Measurements from ENCODE around the gene GPR39.
"Not testable (repeated sequence)": the region's sequence is repeated elsewhere in the genome, so short reads cannot be mapped to it uniquely, and the experiment has no call there.

Gene GPR39

DNA sequence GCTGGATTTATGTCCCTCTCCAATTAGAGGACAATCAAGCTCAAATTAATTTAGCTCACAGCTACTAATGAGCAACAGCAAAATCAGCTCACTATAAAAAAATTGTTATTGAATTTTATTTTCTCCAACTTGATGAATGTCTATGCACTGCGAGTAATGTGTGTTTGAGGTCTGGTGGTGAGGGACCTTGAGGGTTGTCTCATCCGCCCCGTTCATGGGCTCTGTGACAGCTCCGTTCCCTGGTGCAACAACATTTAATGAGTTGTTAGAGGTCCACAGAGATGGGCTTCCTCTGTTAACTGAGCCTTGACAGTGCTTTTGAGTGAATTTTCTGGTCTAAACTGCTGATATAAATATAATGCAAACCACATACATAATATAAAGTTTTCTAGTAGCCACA lies 101.7 kb downstream of the GPR39 start:
- H3K4me1 ChIP-seq (ENCODE audit: control insufficient read depth, insufficient read depth, low read length) = no peaks in the 10 kb centered on the region
- no peaks in the 10 kb centered on the region for H3K9me3 ChIP-seq (ENCODE audit: control insufficient read depth, insufficient read depth, low read length)
- no peak overlapping the region for H3K9ac ChIP-seq (ENCODE audit: low read depth, low read length)
- no peaks in the 10 kb centered on the region for H3K36me3 ChIP-seq (ENCODE audit: control insufficient read depth, insufficient read depth, low read length)
- H3K4me3 ChIP-seq (ENCODE audit: low read depth, low read length) = no peak overlapping the region
- H3K27me3 ChIP-seq (ENCODE audit: control insufficient read depth, insufficient read depth, low read length) = no peaks in the 10 kb centered on the region

GRCh38 chr2:132519566-132519965 lies 103.0 kb downstream of the GPR39 start:
- no peaks in the 10 kb centered on the region for H3K4me1 ChIP-seq (ENCODE audit: control insufficient read depth, insufficient read depth, low read length)
- no peaks in the 10 kb centered on the region for H3K27me3 ChIP-seq (ENCODE audit: control insufficient read depth, insufficient read depth, low read length)
- H3K9ac ChIP-seq (ENCODE audit: low read depth, low read length) = no peak overlapping the region
- no peaks in the 10 kb centered on the region for H3K36me3 ChIP-seq (ENCODE audit: control insufficient read depth, insufficient read depth, low read length)
- no peak overlapping the region for H3K4me3 ChIP-seq (ENCODE audit: low read depth, low read length)
- no peaks in the 10 kb centered on the region for H3K9me3 ChIP-seq (ENCODE audit: control insufficient read depth, insufficient read depth, low read length)

DNA sequence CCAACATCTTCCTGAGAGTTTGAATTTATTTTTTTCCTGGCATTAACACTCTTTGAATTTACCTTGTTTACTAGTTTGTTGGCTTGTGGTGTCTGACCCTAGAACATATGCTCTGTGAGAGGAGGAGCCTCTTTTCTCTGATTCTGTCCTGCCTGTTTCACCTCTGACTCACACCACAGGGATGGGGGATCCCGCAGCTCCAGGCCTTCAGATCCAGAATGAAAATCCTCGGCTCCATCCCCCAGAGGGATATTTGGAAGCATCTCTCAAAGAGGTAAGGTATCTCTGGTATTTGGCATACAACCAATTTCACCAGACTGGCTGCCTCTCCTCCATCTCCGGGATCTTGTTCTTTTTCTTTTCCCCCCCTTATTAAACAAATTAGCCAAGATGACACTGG lies 104.7 kb downstream of the GPR39 start:
- Histone ChIP-seq H3K4me3 (ENCODE audit: low read depth, low read length) (no peak overlapping the region), H3K9me3 (ENCODE audit: control insufficient read depth, insufficient read depth, low read length) (no peaks in the 10 kb centered on the region), H3K27me3 (ENCODE audit: control insufficient read depth, insufficient read depth, low read length) (no peaks in the 10 kb centered on the region), H3K4me1 (ENCODE audit: control insufficient read depth, insufficient read depth, low read length) (no peaks in the 10 kb centered on the region), H3K36me3 (ENCODE audit: control insufficient read depth, insufficient read depth, low read length) (no peaks in the 10 kb centered on the region), H3K9ac (ENCODE audit: low read depth, low read length) (no peak overlapping the region)

GRCh38 chr2:132522901-132523300 lies 106.3 kb downstream of the GPR39 start:
- H3K36me3 ChIP-seq (ENCODE audit: control insufficient read depth, insufficient read depth, low read length) = no peaks in the 10 kb centered on the region
- no peaks in the 10 kb centered on the region for H3K4me1 ChIP-seq (ENCODE audit: control insufficient read depth, insufficient read depth, low read length)
- no peak overlapping the region for H3K4me3 ChIP-seq (ENCODE audit: low read depth, low read length)
- H3K27me3 ChIP-seq (ENCODE audit: control insufficient read depth, insufficient read depth, low read length) = no peaks in the 10 kb centered on the region
- no peaks in the 10 kb centered on the region for H3K9me3 ChIP-seq (ENCODE audit: control insufficient read depth, insufficient read depth, low read length)
- no peak overlapping the region for H3K9ac ChIP-seq (ENCODE audit: low read depth, low read length)

DNA sequence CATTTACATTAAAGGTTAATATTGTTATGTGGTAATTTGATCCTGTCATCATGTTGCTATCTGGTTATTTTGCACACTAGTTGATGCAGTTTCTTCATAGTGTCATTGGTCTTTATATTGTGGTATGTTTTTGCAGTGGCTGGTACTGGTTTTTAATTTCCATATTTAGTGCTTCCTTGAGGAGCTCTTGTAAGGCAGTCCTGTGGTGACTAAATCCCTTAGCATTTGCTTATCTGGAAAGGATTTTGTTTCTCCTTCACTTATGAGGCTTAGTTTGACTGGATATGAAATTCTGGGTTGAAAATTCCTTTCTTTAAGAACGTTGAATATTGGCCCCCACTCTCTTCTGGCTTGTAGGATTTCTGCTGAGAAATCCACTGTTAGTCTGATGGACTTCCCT lies 120.5 kb downstream of the GPR39 start:
- not testable (repeated sequence) for H3K27me3 ChIP-seq (ENCODE audit: control insufficient read depth, insufficient read depth, low read length); H3K9me3 ChIP-seq (ENCODE audit: control insufficient read depth, insufficient read depth, low read length); H3K36me3 ChIP-seq (ENCODE audit: control insufficient read depth, insufficient read depth, low read length); H3K4me3 ChIP-seq (ENCODE audit: low read depth, low read length); H3K4me1 ChIP-seq (ENCODE audit: control insufficient read depth, insufficient read depth, low read length); H3K9ac ChIP-seq (ENCODE audit: low read depth, low read length)

- peaks cover 4% of the 10 kb centered on the region for H3K9me3 ChIP-seq (ENCODE audit: control insufficient read depth, insufficient read depth, low read length)
- no peak overlapping the region for H3K4me3 ChIP-seq (ENCODE audit: low read depth, low read length)
- no peaks in the 10 kb centered on the region for H3K27me3 ChIP-seq (ENCODE audit: control insufficient read depth, insufficient read depth, low read length)
- no peaks in the 10 kb centered on the region for H3K4me1 ChIP-seq (ENCODE audit: control insufficient read depth, insufficient read depth, low read length)
- H3K9ac ChIP-seq (ENCODE audit: low read depth, low read length) = no peak overlapping the region
- no peaks in the 10 kb centered on the region for H3K36me3 ChIP-seq (ENCODE audit: control insufficient read depth, insufficient read depth, low read length)
Measured at GRCh38 chr2:132538331-132538855, 121.8 kb downstream of the GPR39 start.

- Histone ChIP-seq H3K36me3 (ENCODE audit: control insufficient read depth, insufficient read depth, low read length) (no peaks in the 10 kb centered on the region), H3K4me1 (ENCODE audit: control insufficient read depth, insufficient read depth, low read length) (no peaks in the 10 kb centered on the region), H3K9ac (ENCODE audit: low read depth, low read length) (no peak overlapping the region), H3K4me3 (ENCODE audit: low read depth, low read length) (no peak overlapping the region), H3K9me3 (ENCODE audit: control insufficient read depth, insufficient read depth, low read length) (peaks cover 4% of the 10 kb centered on the region), H3K27me3 (ENCODE audit: control insufficient read depth, insufficient read depth, low read length) (no peaks in the 10 kb centered on the region)
Measured at GRCh38 chr2:132540166-132540565, 123.6 kb downstream of the GPR39 start.

DNA sequence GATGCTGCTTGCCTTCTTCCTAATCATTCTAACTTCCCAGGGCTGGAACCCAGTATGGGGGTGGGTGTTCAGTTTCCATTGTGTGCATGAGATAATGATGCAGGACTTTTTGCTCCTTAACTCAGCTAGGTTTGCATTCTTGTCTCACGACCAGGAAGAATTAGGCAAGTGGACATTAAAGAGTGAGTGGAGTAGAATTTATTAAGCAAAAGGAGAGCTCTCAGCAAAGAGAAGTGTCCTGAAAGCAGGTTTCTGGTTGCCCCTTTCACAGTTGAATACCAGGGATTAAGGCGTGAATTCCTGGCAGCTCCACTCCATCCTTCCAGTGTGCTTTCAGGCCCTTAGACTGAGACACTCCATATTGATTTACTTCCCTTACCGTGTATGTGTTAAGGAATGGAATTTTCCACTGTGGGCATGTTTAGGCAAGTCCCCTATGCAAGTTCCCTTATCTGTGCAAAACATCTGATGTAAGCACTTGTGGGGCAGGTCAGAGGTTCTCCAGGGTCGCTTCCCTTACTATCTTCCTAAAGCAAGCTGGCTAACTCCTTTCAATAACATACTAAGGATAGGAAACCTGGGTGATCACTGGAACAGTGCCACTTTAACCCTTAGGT lies 126.5 kb downstream of the GPR39 start:
- peaks cover 4% of the 10 kb centered on the region for H3K9me3 ChIP-seq (ENCODE audit: control insufficient read depth, insufficient read depth, low read length)
- H3K36me3 ChIP-seq (ENCODE audit: control insufficient read depth, insufficient read depth, low read length) = no peaks in the 10 kb centered on the region
- H3K4me3 ChIP-seq (ENCODE audit: low read depth, low read length) = no peak overlapping the region
- H3K9ac ChIP-seq (ENCODE audit: low read depth, low read length) = no peak overlapping the region
- no peaks in the 10 kb centered on the region for H3K4me1 ChIP-seq (ENCODE audit: control insufficient read depth, insufficient read depth, low read length)
- H3K27me3 ChIP-seq (ENCODE audit: control insufficient read depth, insufficient read depth, low read length) = no peaks in the 10 kb centered on the region

DNA sequence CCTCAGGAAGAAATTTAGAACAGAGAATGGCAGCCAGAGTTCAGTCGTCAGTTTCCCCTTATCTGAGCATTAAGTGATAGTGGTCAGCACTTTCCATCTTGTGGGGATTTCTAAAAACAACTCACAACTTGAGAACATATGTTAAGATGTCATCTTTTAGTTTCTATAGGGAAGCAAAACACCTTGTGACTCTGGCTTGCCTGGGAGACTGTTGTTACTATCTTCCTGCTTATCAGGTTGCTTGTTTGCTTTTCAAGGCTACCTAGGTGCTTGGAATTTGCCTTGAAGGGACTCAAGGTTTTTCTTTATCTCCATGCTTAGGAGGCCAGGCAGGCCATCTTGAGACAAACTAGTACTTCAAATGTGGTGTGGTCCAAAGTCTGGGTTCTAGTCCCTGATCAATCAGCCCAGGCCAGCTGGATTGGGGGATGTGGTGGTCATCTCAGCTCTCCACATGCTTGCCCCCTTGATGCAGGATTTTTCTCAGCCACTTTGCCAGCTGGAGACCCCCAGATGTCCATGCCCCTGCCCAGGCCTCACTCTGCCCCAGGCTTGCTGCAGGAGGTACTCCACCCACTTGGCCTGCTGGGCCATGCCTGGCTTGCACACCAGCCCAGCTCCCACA lies 127.5 kb downstream of the GPR39 start:
- Histone ChIP-seq H3K9ac (ENCODE audit: low read depth, low read length) (no peak overlapping the region), H3K27me3 (ENCODE audit: control insufficient read depth, insufficient read depth, low read length) (no peaks in the 10 kb centered on the region), H3K4me1 (ENCODE audit: control insufficient read depth, insufficient read depth, low read length) (no peaks in the 10 kb centered on the region), H3K4me3 (ENCODE audit: low read depth, low read length) (no peak overlapping the region), H3K36me3 (ENCODE audit: control insufficient read depth, insufficient read depth, low read length) (no peaks in the 10 kb centered on the region), H3K9me3 (ENCODE audit: control insufficient read depth, insufficient read depth, low read length) (peaks cover 4% of the 10 kb centered on the region)

GRCh38 chr2:132547090-132547687 lies 130.6 kb downstream of the GPR39 start:
- H3K4me3 ChIP-seq (ENCODE audit: low read depth, low read length) = no peak overlapping the region
- H3K36me3 ChIP-seq (ENCODE audit: control insufficient read depth, insufficient read depth, low read length) = no peaks in the 10 kb centered on the region
- peaks cover 4% of the 10 kb centered on the region for H3K9me3 ChIP-seq (ENCODE audit: control insufficient read depth, insufficient read depth, low read length)
- H3K9ac ChIP-seq (ENCODE audit: low read depth, low read length) = no peak overlapping the region
- no peaks in the 10 kb centered on the region for H3K27me3 ChIP-seq (ENCODE audit: control insufficient read depth, insufficient read depth, low read length)
- no peaks in the 10 kb centered on the region for H3K4me1 ChIP-seq (ENCODE audit: control insufficient read depth, insufficient read depth, low read length)

GRCh38 chr2:132549935-132550670 lies 133.5 kb downstream of the GPR39 start:
- Histone ChIP-seq H3K4me3 (ENCODE audit: low read depth, low read length) (no peak overlapping the region), H3K4me1 (ENCODE audit: control insufficient read depth, insufficient read depth, low read length) (no peaks in the 10 kb centered on the region), H3K36me3 (ENCODE audit: control insufficient read depth, insufficient read depth, low read length) (no peaks in the 10 kb centered on the region), H3K9ac (ENCODE audit: low read depth, low read length) (no peak overlapping the region), H3K9me3 (ENCODE audit: control insufficient read depth, insufficient read depth, low read length) (no peaks in the 10 kb centered on the region), H3K27me3 (ENCODE audit: control insufficient read depth, insufficient read depth, low read length) (no peaks in the 10 kb centered on the region)
